DMS 273 (cell line): ENCODE data around the gene FHIT.

Source experiments
- DNase-seq: peaks from one replicate; lab custom pipeline; 2025; ENCODE audit not compliant: unreplicated experiment; lab: John Stamatoyannopoulos, UW

FHIT gene

GRCh38 chr3:59793976-59794375, 1457.3 kb downstream of the FHIT start:
- DNase-seq, result no peak

- DNase-seq, result no peak
These were observed 1459.4 kb downstream of the FHIT start for GRCh38 chr3:59791774-59792308.

- DNase-seq, result no peak
These were observed 1461.0 kb downstream of the FHIT start for GRCh38 chr3:59790241-59790640.

GRCh38 chr3:59788801-59789200, 1462.5 kb downstream of the FHIT start:
- DNase-seq, result no peak

- no peak for DNase-seq
These were observed 1463.1 kb downstream of the FHIT start for GRCh38 chr3:59788133-59788532.

GRCh38 chr3:59786374-59786773, 1464.9 kb downstream of the FHIT start:
- DNase-seq, result no peak

- DNase-seq, result no peak
These were observed 1467.1 kb downstream of the FHIT start for GRCh38 chr3:59784164-59784563.

- DNase-seq, result no peak
These were observed 1467.7 kb downstream of the FHIT start for GRCh38 chr3:59783468-59783988.

GRCh38 chr3:59782664-59783063, 1468.6 kb downstream of the FHIT start:
- peak; percentile 2 for DNase-seq

GRCh38 chr3:59780209-59780608, 1471.0 kb downstream of the FHIT start:
- no peak for DNase-seq

GRCh38 chr3:59779260-59779659, 1472.0 kb downstream of the FHIT start:
- no peak for DNase-seq

GRCh38 chr3:59777667-59778077, 1473.6 kb downstream of the FHIT start:
- no peak for DNase-seq

GRCh38 chr3:59777066-59777465, 1474.2 kb downstream of the FHIT start:
- no peak for DNase-seq

- DNase-seq, result peak; percentile 26
These were observed 1475.4 kb downstream of the FHIT start for GRCh38 chr3:59775761-59776325.

- DNase-seq, result no peak
These were observed 1476.1 kb downstream of the FHIT start for GRCh38 chr3:59775106-59775505.

- DNase-seq, result no peak
These were observed 1476.6 kb downstream of the FHIT start for GRCh38 chr3:59774634-59775033.

- peak; percentile 1 for DNase-seq
These were observed 1477.3 kb downstream of the FHIT start for GRCh38 chr3:59774000-59774399.

GRCh38 chr3:59772416-59773408, 1478.5 kb downstream of the FHIT start:
- no peak for DNase-seq

GRCh38 chr3:59771768-59772181, 1479.5 kb downstream of the FHIT start:
- DNase-seq, result no peak

- DNase-seq, result peak; percentile 30
These were observed 1482.0 kb downstream of the FHIT start for GRCh38 chr3:59769127-59769750.

GRCh38 chr3:59766200-59766872, 1484.9 kb downstream of the FHIT start:
- no peak for DNase-seq
